Kidney epithelial cell (primary cell): ENCODE measurements around the gene SPP2. TPM values are rescaled to one million over a fixed set of nuclear protein-coding genes. Genes with fewer than 3 reads are reported as not detected.

ENCODE experiments used
- DNase-seq: peaks from one replicate; pipeline ENCODE4 v3.0.0-alpha.2; 2010; ENCODE audit warnings: low read depth
- H3K27me3 ChIP-seq: 2 replicates; pipeline ENCODE4 v1.6.0; 2011; ENCODE audit warnings: low read length; ENCODE audit not compliant: control insufficient read depth, insufficient read depth
- H3K36me3 ChIP-seq: 2 replicates; pipeline ENCODE4 v1.5.1; 2011; ENCODE audit warnings: low read length; ENCODE audit not compliant: control insufficient read depth, insufficient read depth
- H3K4me3 ChIP-seq: 2 replicates; pipeline ENCODE4 v1.5.1; 2011; ENCODE audit warnings: low read depth, mild to moderate bottlenecking, control low read depth, low read length
- total RNA-seq: library from RNA; depleted of rRNA; stranded (reverse); fragments of >200 nt; gene quantifications from 2 replicates; pipeline ENCODE4 v1.2.3, GENCODE V29; 2015
- TF ChIP-seq, protein P1 (sequence below): IDR thresholded peaks from 2 replicates; pipeline ENCODE4 v1.5.1; 2011; ENCODE audit warnings: mild to moderate bottlenecking, moderate library complexity, low read length, control low read depth, inconsistent platforms; ENCODE audit not compliant: insufficient read depth, poor library complexity, severe bottlenecking

SPP2 gene
- total RNA-seq, 1 donor from 2014 or later, result not detected

DNA sequence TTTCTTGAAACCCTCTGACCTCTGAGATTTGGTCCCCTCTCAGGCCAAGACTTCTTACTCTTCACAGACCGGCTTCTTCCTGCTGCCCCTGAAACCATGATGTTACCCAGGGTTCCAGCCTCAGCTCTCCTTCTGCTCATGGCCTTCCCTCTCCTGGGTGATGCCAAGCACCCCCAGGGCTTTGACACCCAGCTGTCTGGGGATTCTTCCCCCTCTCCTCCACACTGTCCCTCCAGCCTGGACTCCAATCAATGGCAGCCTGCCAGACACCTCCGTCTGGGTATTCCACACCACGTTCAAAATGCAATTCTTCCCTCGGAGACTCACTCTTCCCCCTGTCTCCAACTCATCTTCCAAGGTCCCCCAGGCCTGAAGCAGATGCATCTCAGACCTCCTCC, 25.0 kb downstream of the SPP2 start:
- DNase-seq, result no peak
- Histone ChIP-seq H3K27me3 (no peaks in the 10 kb centered on the region), H3K4me3 (no peak overlapping the region), H3K36me3 (no peaks in the 10 kb centered on the region)
- TF ChIP-seq, protein P1, sequence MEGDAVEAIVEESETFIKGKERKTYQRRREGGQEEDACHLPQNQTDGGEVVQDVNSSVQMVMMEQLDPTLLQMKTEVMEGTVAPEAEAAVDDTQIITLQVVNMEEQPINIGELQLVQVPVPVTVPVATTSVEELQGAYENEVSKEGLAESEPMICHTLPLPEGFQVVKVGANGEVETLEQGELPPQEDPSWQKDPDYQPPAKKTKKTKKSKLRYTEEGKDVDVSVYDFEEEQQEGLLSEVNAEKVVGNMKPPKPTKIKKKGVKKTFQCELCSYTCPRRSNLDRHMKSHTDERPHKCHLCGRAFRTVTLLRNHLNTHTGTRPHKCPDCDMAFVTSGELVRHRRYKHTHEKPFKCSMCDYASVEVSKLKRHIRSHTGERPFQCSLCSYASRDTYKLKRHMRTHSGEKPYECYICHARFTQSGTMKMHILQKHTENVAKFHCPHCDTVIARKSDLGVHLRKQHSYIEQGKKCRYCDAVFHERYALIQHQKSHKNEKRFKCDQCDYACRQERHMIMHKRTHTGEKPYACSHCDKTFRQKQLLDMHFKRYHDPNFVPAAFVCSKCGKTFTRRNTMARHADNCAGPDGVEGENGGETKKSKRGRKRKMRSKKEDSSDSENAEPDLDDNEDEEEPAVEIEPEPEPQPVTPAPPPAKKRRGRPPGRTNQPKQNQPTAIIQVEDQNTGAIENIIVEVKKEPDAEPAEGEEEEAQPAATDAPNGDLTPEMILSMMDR, result no peak

DNA sequence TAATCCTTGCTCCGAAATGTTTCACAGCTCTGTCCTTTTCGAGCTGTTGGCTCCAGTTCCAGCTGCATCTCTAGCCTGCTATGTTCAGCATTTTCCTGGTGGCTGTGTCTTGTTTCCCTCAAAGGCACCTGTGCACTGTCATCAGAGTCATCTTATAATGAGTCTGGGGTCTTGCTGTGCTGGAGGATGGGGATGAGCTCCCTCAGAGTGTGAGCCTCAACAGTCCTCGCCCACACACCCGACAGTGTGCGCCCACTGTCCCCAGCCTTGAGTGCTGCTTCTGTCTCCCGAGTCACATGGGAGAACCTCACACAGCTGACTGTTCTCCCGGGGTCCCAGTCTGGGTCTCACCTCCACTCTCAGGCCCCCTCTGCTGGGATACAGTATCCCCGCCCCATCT, 25.4 kb downstream of the SPP2 start:
- TF ChIP-seq, protein P1, result no peak
- no peak for DNase-seq
- Histone ChIP-seq H3K36me3 (no peaks in the 10 kb centered on the region), H3K4me3 (no peak overlapping the region), H3K27me3 (no peaks in the 10 kb centered on the region)

DNA sequence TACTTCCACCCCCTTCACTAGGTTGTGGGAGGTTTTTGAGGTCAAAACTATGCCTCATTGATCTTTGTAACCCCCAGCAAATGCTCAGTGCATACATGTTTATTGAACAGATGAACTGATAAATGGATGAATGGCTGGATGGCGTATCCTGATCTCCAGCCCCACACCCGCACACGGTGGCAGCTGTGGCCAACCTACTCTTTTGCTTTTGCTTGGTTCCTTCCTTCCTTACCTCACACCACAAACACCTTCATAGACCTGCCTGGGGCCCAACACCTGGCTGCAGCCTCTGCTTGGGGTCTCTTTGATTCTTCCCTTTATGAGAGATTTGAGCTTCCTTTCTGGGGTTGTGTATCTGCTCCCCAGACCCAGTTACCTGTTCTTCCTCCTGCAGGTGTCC, 25.9 kb downstream of the SPP2 start:
- Histone ChIP-seq H3K4me3 (no peak overlapping the region), H3K27me3 (no peaks in the 10 kb centered on the region), H3K36me3 (no peaks in the 10 kb centered on the region)
- TF ChIP-seq, protein P1, result no peak
- no peak for DNase-seq

DNA sequence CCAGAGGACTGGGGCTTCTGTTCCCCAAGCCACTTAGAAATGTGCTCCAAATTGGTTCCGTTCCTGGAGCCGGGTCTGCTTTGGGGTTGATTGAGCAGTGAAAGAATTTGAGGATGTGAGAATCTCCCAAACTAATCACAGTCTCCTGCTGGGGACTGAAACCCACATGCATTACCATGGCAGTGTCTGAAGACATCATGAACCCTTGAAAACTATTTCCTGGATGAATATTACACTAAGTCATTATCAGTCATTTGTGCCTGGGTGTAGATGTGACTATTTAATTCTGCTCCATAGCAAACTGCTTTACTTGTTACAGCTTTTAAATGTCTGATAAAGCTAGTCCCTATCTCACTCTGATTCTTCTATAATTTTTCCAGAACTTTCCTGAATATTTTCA, 27.6 kb downstream of the SPP2 start:
- DNase-seq, result no peak
- Histone ChIP-seq H3K27me3 (no peaks in the 10 kb centered on the region), H3K36me3 (no peaks in the 10 kb centered on the region), H3K4me3 (no peak overlapping the region)
- TF ChIP-seq, protein P1, result no peak

DNA sequence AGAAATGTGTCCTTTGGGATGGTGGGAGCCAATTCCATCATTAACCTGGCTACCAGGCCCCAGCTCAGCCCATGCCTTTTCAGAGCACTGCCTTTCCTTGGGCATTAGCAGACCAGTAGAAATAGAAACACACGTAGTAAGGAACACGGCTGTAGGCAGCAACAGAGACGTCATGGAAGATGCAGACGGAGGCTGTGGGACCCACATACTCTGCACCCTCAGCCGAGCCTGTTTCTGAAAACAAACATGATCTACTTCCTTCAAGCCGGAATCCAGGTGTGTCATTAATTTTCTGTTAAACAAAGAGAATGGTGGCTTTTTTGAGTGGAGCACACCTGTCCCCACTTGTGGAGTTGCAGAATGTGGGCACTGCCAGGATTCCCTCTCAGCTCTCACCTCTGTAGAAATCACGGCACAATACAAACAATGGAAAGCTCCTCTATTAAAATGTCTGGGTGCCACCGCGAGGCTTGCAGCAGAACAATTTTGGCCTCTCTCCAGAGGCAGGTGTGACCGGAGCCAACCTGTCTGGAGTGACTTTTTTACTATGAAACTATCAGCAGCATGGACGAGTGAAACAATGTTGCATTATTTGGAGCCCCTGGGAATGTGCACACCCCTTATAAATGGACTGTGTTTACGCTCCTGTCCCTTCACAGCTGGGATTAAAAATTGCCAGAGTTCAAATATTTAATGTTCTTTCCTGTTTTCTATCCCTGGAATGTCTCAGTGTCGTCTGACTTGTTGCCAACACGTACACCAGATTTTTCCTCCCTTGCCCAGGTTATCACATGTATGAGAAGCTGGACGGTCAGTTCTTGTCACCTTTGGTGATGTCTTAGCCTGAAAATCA, 31.7 kb downstream of the SPP2 start:
- DNase-seq, result no peak
- H3K36me3 ChIP-seq, result no peaks in the 10 kb centered on the region
- TF ChIP-seq, protein P1, result no peak

DNA sequence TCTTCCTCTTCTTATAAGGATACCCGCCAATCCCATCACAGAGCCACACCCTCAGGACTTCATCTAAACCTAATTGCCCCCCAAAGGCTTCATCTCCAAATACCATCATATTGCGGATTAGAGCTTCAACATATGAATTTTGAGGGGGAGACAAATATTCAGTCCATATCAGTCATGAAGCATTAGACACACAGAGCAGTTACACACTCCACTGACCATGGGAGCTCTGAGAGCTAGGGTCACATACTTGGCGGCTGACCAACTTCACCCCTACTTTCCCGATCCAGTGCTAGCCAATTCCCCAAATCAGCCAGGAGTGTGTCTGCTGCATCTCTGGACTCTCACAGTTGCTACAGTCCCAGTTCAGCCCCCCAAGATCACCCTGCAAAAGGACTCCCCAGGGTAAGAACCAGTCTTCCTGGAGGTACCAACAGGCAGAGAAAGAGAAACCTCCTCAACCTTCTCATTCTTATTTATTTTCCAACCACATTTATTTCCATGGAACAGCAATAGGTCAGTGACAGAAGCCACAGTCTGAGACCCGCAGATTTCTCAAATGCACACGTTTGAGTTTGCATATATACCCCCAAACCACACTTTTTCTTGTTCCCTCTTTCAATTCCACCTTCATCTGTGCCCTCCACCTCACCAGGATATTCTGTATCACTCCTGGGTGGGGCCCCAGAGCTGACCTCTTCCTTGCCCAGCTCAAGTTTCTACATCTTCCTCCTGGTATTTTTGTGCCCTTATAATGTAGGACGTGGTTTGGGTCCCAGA, 33.3 kb downstream of the SPP2 start:
- DNase-seq, result no peak
- TF ChIP-seq, protein P1, result no peak
- H3K27me3 ChIP-seq, result no peaks in the 10 kb centered on the region
- no peak overlapping the region for H3K4me3 ChIP-seq
- H3K36me3 ChIP-seq, result no peaks in the 10 kb centered on the region

More for the DNA sequence above, 31.7 kb downstream of the SPP2 start:
- no peaks in the 10 kb centered on the region for H3K27me3 ChIP-seq
- no peak overlapping the region for H3K4me3 ChIP-seq
